GM23248 (cell line): ENCODE measurements around the gene FOSL1.

ENCODE experiments used
- EZH2 ChIP-seq: fragments of 200-600 bp; sonication (generic); IDR thresholded peaks from 2 replicates; pipeline ENCODE4 v1.6.1; 2018; ENCODE audit warnings: antibody characterized with exemption, mild to moderate bottlenecking; ENCODE audit not compliant: insufficient read depth, poor library complexity, severe bottlenecking
- EZH2phosphoT487 ChIP-seq: fragments of 200-600 bp; sonication (generic); IDR thresholded peaks from 2 replicates; pipeline ENCODE4 v1.6.1; 2018; ENCODE audit warnings: antibody characterized with exemption, moderate library complexity, mild to moderate bottlenecking, low read depth; ENCODE audit not compliant: insufficient read depth

GRCh38 chr11:65946655-65947054 is 46.5 kb upstream of the FOSL1 start:
- TF ChIP-seq EZH2phosphoT487 (no peak), EZH2 (no peak)
